Natural killer cell (primary cell): ENCODE data around the gene GALNT10. TPM values are rescaled to one million over a fixed set of nuclear protein-coding genes. Genes with fewer than 3 reads are reported as not detected.

Experiments
- ATAC-seq, 3 donors: fragments of 150-1000 bp in 2 of 3; fragments of 200-7000 bp in 1 of 3; cut with Tn5 transposase; 1 replicate in 1 of 3; 2 replicates in 2 of 3; pipeline ENCODE4 v1.10.0; 2021; ENCODE audit warnings: mild to moderate bottlenecking in 2 of 3, moderate library complexity in 2 of 3
- DNase-seq, 2 donors: peaks; one replicate each; pipeline versions ENCODE4 v3.0.0 to v3.0.0-alpha.2; 2013 to 2021; ENCODE audit warnings: mixed read lengths in 1 of 2
- H3K27ac ChIP-seq: one replicate; pipeline ENCODE4 v1.5.1; 2013; ENCODE audit warnings: mild to moderate bottlenecking, low read length
- H3K27me3 ChIP-seq: one replicate; pipeline ENCODE4 v1.6.1; 2013; ENCODE audit warnings: low read length; ENCODE audit not compliant: control insufficient read depth, insufficient read depth
- H3K36me3 ChIP-seq: one replicate; pipeline ENCODE4 v1.6.1; 2013; ENCODE audit warnings: low read length; ENCODE audit not compliant: control insufficient read depth, insufficient read depth
- H3K4me1 ChIP-seq: one replicate; pipeline ENCODE4 v1.6.1; 2013; ENCODE audit warnings: low read length; ENCODE audit not compliant: control insufficient read depth, insufficient read depth
- H3K4me3 ChIP-seq: one replicate; pipeline ENCODE4 v1.5.1; 2013; ENCODE audit warnings: low read length
- H3K9me3 ChIP-seq: one replicate; pipeline ENCODE4 v1.6.1; 2013; ENCODE audit warnings: low read length; ENCODE audit not compliant: control insufficient read depth, insufficient read depth
- H3K27ac Mint-ChIP-seq, 2 donors: one replicate each; pipeline ENCODE4 v1.8.0; 2022; ENCODE audit warnings: mild to moderate bottlenecking in 2 of 2, mixed read lengths in 2 of 2, moderate library complexity in 1 of 2
- H3K27me3 Mint-ChIP-seq, 2 donors: one replicate each; pipeline ENCODE4 v1.8.0; 2022; ENCODE audit warnings: low read depth in 2 of 2, mixed read lengths in 2 of 2
- H3K36me3 Mint-ChIP-seq: one replicate; pipeline ENCODE4 v1.8.0; 2022; ENCODE audit warnings: mixed read lengths
- H3K4me1 Mint-ChIP-seq, 2 donors: one replicate each; pipeline ENCODE4 v1.8.0; 2022; ENCODE audit warnings: mixed read lengths in 2 of 2
- H3K4me3 Mint-ChIP-seq: one replicate; pipeline ENCODE4 v1.8.0; 2022; ENCODE audit warnings: mild to moderate bottlenecking, moderate library complexity, mixed read lengths
- H3K9me3 Mint-ChIP-seq, 2 donors: one replicate each; pipeline ENCODE4 v1.8.0; 2022; ENCODE audit warnings: mixed read lengths in 2 of 2
- WGBS: methylation state at CpG from one replicate; pipeline ENCODE4 v1.1.7; 2013; ENCODE audit warnings: missing lambda C conversion rate; ENCODE audit not compliant: insufficient coverage; 5-methylcytosine and 5-hydroxymethylcytosine counted together
- intact Hi-C: fragments of 100-400 bp; cut with micrococcal nuclease; formaldehyde crosslinking; loops from one replicate; pipeline ENCODE4 v1.14.2; 2022
- total RNA-seq, 4 donors: library from RNA; stranded (reverse); fragments of 120-200 nt in 1 of 4; gene quantifications; one replicate each; pipeline versions ENCODE4 v1.2.3 to v1.2.4, GENCODE V29; 2013 to 2022
- TF ChIP-seq, protein P1 (sequence below): fragments of 200-600 bp; IDR thresholded peaks from one replicate; pipeline ENCODE4 v1.8.0; 2022; ENCODE audit warnings: antibody characterized with exemption

The GALNT10 gene
- total RNA-seq, 3 donors from 2014 or later (not counting 1 experiment from before 2014, with no cell fraction given), result 77.0 to 92.6 (median 77.6) TPM

DNA sequence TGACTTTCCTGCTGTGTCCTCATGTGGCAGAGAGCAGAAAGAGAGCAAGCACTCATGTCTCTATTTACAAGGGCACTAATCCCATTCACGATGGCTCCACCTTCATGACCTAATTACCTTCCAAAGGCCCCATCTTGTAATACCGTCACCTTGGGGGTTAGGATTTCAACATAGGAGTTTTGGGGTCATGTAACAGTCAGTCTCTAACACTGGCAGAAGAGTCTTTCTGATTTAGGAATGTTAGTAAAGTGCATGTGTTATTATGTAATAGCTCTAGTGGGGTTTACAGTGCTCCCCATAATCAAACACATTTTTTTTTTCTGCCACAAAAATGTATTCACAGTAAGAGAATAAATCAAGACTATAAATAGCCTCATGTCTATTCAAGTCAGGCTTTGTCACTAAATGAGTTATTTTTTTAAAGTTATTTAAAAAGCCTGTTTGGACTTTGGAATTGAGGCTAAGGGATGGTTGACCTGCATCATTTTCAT is 19.1 kb downstream of the GALNT10 start:
- WGBS, result 100% methylated on average over 1 of the region's 2 CpGs
- ATAC-seq, result no peak
- no peak overlapping the region for H3K4me3 Mint-ChIP-seq
- no peak overlapping the region for H3K27ac ChIP-seq
- no peaks in the 10 kb centered on the region for H3K27me3 ChIP-seq
- H3K27me3 Mint-ChIP-seq, result no peaks in the 10 kb centered on the region
- no peaks in the 10 kb centered on the region for H3K4me1 ChIP-seq
- no peaks in the 10 kb centered on the region for H3K9me3 ChIP-seq
- no peak overlapping the region for H3K4me3 ChIP-seq
- peaks cover 7% of the 10 kb centered on the region for H3K36me3 Mint-ChIP-seq
- no peak for DNase-seq
- TF ChIP-seq, protein P1, sequence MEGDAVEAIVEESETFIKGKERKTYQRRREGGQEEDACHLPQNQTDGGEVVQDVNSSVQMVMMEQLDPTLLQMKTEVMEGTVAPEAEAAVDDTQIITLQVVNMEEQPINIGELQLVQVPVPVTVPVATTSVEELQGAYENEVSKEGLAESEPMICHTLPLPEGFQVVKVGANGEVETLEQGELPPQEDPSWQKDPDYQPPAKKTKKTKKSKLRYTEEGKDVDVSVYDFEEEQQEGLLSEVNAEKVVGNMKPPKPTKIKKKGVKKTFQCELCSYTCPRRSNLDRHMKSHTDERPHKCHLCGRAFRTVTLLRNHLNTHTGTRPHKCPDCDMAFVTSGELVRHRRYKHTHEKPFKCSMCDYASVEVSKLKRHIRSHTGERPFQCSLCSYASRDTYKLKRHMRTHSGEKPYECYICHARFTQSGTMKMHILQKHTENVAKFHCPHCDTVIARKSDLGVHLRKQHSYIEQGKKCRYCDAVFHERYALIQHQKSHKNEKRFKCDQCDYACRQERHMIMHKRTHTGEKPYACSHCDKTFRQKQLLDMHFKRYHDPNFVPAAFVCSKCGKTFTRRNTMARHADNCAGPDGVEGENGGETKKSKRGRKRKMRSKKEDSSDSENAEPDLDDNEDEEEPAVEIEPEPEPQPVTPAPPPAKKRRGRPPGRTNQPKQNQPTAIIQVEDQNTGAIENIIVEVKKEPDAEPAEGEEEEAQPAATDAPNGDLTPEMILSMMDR, result no peak
- peaks cover 57 to 60% of the 10 kb centered on the region in 2 donors for H3K4me1 Mint-ChIP-seq
- intact Hi-C loops, result no loop called here
- H3K27ac Mint-ChIP-seq, result no peak overlapping the region
- H3K36me3 ChIP-seq, result peaks cover 5% of the 10 kb centered on the region
- no peaks in the 10 kb centered on the region for H3K9me3 Mint-ChIP-seq

DNA sequence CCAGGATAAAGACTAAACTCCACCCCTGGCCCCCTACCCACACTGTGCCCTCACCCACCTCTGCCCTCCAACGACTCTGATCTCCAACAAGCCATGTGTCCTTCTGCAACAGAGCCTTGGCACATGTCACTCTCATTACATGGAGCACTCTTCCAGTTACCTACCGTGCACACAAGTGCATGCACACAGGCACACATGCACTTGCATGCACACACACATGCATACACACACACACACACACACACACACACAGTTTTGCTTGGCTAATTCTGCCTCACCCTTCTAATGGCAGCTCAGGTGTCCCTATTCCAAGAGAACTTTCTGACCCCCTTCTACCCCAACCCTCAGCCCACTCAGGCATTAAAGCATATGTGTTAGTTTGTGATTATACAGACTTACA is 19.6 kb downstream of the GALNT10 start:
- no peaks in the 10 kb centered on the region for H3K9me3 ChIP-seq
- H3K27ac ChIP-seq, result no peak overlapping the region
- intact Hi-C loops, result no loop called here
- TF ChIP-seq, protein P1, result no peak
- no peaks in the 10 kb centered on the region for H3K4me1 ChIP-seq
- H3K27me3 ChIP-seq, result no peaks in the 10 kb centered on the region
- ATAC-seq (no peak), DNase-seq (no peak)
- Mint-ChIP-seq H3K4me1 (peaks cover 55 to 58% of the 10 kb centered on the region in 2 donors), H3K27me3 (no peaks in the 10 kb centered on the region), H3K27ac (no peak overlapping the region), H3K4me3 (no peak overlapping the region), H3K36me3 (peaks cover 7% of the 10 kb centered on the region), H3K9me3 (no peaks in the 10 kb centered on the region)
- peaks cover 5% of the 10 kb centered on the region for H3K36me3 ChIP-seq
- 98% methylated on average over 2 of the region's 2 CpGs for WGBS
- no peak overlapping the region for H3K4me3 ChIP-seq

DNA sequence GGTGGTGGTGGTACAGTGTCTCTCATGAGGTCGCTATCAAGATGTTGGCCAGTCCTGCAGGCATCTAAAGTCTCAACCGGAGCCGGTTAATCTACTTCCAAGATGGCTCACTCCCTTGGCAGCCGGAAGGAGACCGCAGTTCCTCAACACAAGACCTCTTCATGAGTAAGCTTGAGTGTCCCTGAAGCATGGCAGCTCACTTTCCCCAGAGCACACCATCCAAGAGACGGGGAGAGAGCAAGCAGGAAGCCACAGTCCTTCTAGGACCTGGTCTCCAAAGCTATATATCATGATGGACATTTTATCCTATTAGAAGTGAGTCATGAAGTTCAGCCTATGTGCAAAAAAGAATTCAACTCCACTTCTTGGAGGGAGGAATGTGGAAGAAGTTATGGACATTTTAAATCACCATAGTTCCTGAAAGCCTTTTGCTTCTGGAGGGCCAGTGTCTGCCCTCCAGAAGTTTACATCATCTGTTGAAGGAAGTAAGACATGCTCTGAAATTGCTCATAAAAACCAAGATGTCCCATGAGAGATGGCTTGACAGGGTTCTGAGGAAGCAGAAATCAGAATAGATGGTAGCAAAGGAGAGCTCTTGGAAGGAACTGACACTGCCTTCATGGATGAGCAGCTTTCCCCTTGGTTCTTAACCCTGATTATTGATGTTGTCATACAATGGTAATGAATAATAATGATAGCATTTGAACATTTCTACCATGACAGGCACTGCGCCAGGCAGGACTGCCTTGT is 21.3 kb downstream of the GALNT10 start:
- TF ChIP-seq, protein P1, result no peak
- Mint-ChIP-seq H3K9me3 (no peaks in the 10 kb centered on the region), H3K36me3 (peaks cover 7% of the 10 kb centered on the region), H3K27me3 (no peaks in the 10 kb centered on the region), H3K27ac (peak overlapping the region in 1 of 2 donors; percentile 35), H3K4me1 (peaks cover 50 to 51% of the 10 kb centered on the region in 2 donors), H3K4me3 (no peak overlapping the region)
- 97% methylated on average over 7 of the region's 7 CpGs for WGBS
- Histone ChIP-seq H3K27ac (no peak overlapping the region), H3K4me1 (peaks cover under 1% of the 10 kb centered on the region), H3K36me3 (peaks cover 5% of the 10 kb centered on the region), H3K9me3 (no peaks in the 10 kb centered on the region), H3K4me3 (no peak overlapping the region), H3K27me3 (no peaks in the 10 kb centered on the region)
- ATAC-seq, result no peak
- intact Hi-C loops, result no loop called here
- DNase-seq, result no peak
